Tibial artery (tissue), 4 donors: Measurements from ENCODE around the gene KRT13.

Source experiments
- DNase-seq, 2 donors: peaks; one replicate each; pipeline ENCODE4 v3.0.0-alpha.2; 2019
- H3K27ac ChIP-seq, 2 donors: fragments of 200-600 bp; sonication (generic) in 1 of 2; 1 replicate in 1 of 2; 2 replicates in 1 of 2; pipeline ENCODE4 v1.5.1; 2018 to 2019; ENCODE audit warnings: mild to moderate bottlenecking in 1 of 2
- H3K27me3 ChIP-seq, 2 donors: fragments of 200-600 bp; sonication (generic) in 1 of 2; one replicate each; pipeline versions ENCODE4 v1.5.1 to v1.6.0; 2016 to 2019
- H3K36me3 ChIP-seq, 3 donors: fragments of 200-600 bp; sonication (generic) in 2 of 3; one replicate each; pipeline ENCODE4 v1.5.1; 2016 to 2019; ENCODE audit warnings: mild to moderate bottlenecking in 2 of 3
- H3K4me1 ChIP-seq, 4 donors: fragments of 200-600 bp; sonication (generic) in 2 of 4; 1 replicate in 3 of 4; 2 replicates in 1 of 4; pipeline ENCODE4 v1.5.1; 2016 to 2019
- H3K4me3 ChIP-seq, 2 donors: fragments of 200-600 bp; sonication (generic) in 1 of 2; 1 replicate in 1 of 2; 2 replicates in 1 of 2; pipeline ENCODE4 v1.5.1; 2018 to 2019; ENCODE audit warnings: mild to moderate bottlenecking in 2 of 2
- H3K9me3 ChIP-seq, 3 donors: fragments of 200-600 bp; sonication (generic) in 1 of 3; one replicate each; pipeline ENCODE4 v1.5.1; 2016 to 2019
- intact Hi-C: fragments of 100-400 bp; cut with DNase I; formaldehyde crosslinking; loops from one replicate; pipeline ENCODE4 v1.15.0; 2023; ENCODE audit warnings: low total_unique reads
- TF ChIP-seq, protein P1 (sequence below), 2 experiments: fragments of 200-600 bp in 1 of 2; fragments of 450-650 bp in 1 of 2; IDR thresholded peaks; one replicate each; pipeline ENCODE4 v1.5.1; 2017 to 2019; ENCODE audit warnings: antibody characterized with exemption in 2 of 2, mild to moderate bottlenecking in 1 of 2, moderate library complexity in 1 of 2

KRT13 gene

DNA sequence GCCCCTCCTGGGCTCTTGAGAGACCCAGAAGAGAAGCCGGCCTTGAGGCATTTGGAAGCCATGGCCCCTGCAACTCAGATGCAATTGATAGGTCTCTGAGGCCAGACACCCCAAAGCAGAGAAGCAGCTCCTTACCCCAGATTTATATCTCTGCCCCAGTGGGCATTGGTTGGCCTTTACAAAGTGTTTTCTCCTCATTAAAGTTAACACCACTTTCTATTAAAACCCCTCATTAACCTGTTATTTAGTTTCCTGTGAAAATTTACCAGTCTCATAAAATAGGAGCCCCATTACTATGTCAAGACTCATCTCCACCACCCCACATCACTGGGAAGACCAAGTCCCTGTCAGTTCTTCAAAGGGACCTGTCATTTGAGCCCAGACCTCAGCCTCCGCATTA lies 24.4 kb downstream of the KRT13 start, which contains the start of gene KRT35:
TSS of gene KRT35 (minus strand) at position 116 of the 400 bp plus-strand sequence. CDS start at position 62, 54 bp downstream.
- no peaks in the 10 kb centered on the region for H3K4me1 ChIP-seq
- intact Hi-C loops: no loop called here
- H3K4me3 ChIP-seq: no peak within 1 kb of the TSS
- H3K27me3 ChIP-seq: peaks cover 0 to 3% of the 10 kb centered on the region in 2 donors
- DNase-seq: no peak
- H3K27ac ChIP-seq: no peak within 1 kb of the TSS
- TF ChIP-seq, protein P1, sequence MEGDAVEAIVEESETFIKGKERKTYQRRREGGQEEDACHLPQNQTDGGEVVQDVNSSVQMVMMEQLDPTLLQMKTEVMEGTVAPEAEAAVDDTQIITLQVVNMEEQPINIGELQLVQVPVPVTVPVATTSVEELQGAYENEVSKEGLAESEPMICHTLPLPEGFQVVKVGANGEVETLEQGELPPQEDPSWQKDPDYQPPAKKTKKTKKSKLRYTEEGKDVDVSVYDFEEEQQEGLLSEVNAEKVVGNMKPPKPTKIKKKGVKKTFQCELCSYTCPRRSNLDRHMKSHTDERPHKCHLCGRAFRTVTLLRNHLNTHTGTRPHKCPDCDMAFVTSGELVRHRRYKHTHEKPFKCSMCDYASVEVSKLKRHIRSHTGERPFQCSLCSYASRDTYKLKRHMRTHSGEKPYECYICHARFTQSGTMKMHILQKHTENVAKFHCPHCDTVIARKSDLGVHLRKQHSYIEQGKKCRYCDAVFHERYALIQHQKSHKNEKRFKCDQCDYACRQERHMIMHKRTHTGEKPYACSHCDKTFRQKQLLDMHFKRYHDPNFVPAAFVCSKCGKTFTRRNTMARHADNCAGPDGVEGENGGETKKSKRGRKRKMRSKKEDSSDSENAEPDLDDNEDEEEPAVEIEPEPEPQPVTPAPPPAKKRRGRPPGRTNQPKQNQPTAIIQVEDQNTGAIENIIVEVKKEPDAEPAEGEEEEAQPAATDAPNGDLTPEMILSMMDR (IDR thresholded peaks at IDR 0.05): no peak
- no peaks in the 10 kb centered on the region for H3K36me3 ChIP-seq
- no peaks in the 10 kb centered on the region for H3K9me3 ChIP-seq

DNA sequence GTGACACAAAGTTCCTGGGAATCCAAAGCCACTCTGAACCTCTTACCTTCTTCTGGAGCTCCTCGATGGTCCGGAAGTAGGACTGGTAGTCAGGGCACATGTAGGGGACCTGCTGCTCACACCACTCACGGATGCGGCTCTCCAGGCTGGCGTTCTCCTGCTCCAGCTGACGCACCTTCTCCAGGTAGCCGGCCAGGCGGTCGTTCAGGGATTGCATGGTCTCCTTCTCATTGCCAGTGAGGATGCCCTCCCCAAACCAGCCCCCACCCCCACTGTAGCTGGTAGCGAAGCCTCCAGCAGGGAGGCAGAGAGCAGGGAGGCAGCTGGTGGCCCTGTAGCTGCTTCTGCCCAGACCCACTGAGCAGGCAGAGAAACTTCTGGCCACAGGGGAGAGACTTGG lies 24.8 kb downstream of the KRT13 start:
- H3K27ac ChIP-seq: no peak overlapping the region
- H3K9me3 ChIP-seq: no peaks in the 10 kb centered on the region
- no peak overlapping the region for H3K4me3 ChIP-seq
- TF ChIP-seq, protein P1 (IDR thresholded peaks at IDR 0.05): no peak
- intact Hi-C loops: no loop called here
- peaks cover 0 to 3% of the 10 kb centered on the region in 2 donors for H3K27me3 ChIP-seq
- H3K36me3 ChIP-seq: no peaks in the 10 kb centered on the region
- no peak for DNase-seq
- H3K4me1 ChIP-seq: no peaks in the 10 kb centered on the region

DNA sequence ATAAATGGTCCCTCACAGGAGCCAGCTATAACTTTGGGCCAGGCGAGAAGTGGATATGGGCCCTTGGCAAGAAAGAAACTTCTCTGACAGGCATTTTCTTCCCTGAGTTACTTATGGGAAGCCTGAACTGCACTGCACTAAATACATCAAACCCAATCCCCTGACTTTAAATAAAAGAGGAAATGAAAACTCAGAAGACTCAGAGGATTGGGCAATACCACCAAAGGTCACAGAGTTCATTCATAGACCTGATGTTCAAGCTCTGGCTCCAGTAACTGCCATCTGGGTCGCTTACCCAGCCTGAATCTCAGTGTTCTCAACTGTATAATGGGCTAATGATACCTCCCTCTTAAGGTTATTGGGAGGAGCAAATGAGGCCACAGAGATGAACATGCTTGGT lies 25.3 kb downstream of the KRT13 start:
- Histone ChIP-seq H3K4me1 (no peaks in the 10 kb centered on the region), H3K27ac (no peak overlapping the region), H3K27me3 (peaks cover 0 to 3% of the 10 kb centered on the region in 2 donors), H3K9me3 (no peaks in the 10 kb centered on the region), H3K36me3 (no peaks in the 10 kb centered on the region), H3K4me3 (no peak overlapping the region)
- no peak for DNase-seq
- intact Hi-C loops: no loop called here
- TF ChIP-seq, protein P1 (IDR thresholded peaks at IDR 0.05): no peak

DNA sequence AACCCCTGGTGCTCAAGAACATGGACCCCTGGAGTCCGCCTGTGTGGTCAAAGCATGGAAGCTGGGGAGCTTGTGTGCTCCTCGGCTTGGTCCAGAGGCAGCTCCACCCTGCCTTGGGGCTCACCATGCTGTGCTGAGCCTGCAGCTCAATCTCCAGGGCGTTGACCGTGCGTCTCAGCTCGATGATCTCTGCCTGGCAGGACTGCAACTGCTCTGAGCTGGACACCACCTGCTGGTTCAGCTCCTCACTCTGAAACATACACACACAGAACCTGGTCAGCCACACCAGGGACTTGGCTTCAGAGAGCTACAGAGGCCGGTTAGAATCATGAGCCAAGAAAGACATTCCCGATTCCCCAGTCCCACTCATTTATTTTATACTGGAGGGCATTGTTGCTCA lies 27.2 kb downstream of the KRT13 start:
- intact Hi-C loops: no loop called here
- Histone ChIP-seq H3K27ac (no peak overlapping the region), H3K4me1 (no peaks in the 10 kb centered on the region), H3K9me3 (no peaks in the 10 kb centered on the region), H3K4me3 (no peak overlapping the region), H3K36me3 (no peaks in the 10 kb centered on the region), H3K27me3 (no peaks in the 10 kb centered on the region)
- DNase-seq: no peak
- TF ChIP-seq, protein P1 (IDR thresholded peaks at IDR 0.05): no peak

DNA sequence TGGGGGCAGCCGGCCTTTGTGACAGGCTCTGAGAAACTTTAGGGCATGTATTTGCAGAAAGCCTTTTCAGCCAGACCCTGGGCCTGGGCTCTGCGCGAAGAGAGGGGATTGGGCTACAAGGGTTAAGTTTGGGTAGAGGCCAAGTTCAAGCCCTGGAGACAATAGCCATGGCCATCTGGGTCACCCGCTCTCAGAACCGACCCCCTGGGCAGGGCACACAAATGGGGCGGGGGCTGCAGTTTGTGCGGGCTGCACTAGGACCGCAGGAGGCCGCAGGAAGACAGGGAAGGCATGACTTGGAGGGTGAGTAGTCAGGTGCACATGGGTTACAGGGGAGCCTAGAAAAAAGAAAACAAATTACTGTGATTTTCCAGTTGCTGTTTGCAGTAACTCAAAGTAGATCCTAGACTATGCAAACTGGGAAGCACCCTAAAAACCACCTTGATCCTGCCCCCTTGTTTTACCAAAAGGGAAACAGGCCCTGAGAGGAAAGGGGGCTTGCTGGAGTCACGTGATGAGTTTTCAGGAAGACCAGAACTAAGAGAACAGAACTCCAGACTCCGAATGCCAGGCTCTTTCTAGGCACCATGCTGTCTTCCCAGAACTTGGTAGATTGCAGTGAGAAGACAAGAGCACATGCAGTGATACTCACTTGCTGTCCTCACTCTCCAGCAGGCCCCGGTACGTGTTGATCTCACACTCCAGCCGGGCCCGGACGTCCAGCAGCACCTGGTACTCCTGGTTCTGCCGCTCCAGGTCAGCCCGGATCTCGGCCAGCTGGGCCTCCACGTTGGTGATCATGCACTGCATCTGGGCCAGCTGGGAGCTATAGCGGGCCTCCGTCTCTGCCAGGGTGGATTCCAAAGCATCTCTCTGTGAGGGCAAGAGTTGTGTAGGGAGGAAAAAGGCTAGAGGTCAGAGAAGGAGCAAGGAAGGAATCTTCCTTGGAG lies 28.3 kb downstream of the KRT13 start:
- intact Hi-C loops: no loop called here
- TF ChIP-seq, protein P1 (IDR thresholded peaks at IDR 0.05): no peak
- H3K27me3 ChIP-seq: no peaks in the 10 kb centered on the region

More for the DNA sequence above, 28.3 kb downstream of the KRT13 start:
- Histone ChIP-seq H3K4me1 (no peaks in the 10 kb centered on the region), H3K9me3 (no peaks in the 10 kb centered on the region), H3K36me3 (no peaks in the 10 kb centered on the region), H3K4me3 (no peak overlapping the region), H3K27ac (no peak overlapping the region)
- DNase-seq: no peak
